CD4-positive, alpha-beta T cell treated with Interleukin-1 beta for 1 hour (primary cell): Measurements from ENCODE around the gene FNDC11.

ENCODE experiments used
- DNase-seq, 2 donors: peaks; one replicate each; pipeline ENCODE4 v3.0.0-alpha.2; 2020 to 2022

FNDC11 gene

GRCh38 chr20:63582382-63583063, 28.6 kb downstream of the FNDC11 start:
- no peak for DNase-seq

DNA sequence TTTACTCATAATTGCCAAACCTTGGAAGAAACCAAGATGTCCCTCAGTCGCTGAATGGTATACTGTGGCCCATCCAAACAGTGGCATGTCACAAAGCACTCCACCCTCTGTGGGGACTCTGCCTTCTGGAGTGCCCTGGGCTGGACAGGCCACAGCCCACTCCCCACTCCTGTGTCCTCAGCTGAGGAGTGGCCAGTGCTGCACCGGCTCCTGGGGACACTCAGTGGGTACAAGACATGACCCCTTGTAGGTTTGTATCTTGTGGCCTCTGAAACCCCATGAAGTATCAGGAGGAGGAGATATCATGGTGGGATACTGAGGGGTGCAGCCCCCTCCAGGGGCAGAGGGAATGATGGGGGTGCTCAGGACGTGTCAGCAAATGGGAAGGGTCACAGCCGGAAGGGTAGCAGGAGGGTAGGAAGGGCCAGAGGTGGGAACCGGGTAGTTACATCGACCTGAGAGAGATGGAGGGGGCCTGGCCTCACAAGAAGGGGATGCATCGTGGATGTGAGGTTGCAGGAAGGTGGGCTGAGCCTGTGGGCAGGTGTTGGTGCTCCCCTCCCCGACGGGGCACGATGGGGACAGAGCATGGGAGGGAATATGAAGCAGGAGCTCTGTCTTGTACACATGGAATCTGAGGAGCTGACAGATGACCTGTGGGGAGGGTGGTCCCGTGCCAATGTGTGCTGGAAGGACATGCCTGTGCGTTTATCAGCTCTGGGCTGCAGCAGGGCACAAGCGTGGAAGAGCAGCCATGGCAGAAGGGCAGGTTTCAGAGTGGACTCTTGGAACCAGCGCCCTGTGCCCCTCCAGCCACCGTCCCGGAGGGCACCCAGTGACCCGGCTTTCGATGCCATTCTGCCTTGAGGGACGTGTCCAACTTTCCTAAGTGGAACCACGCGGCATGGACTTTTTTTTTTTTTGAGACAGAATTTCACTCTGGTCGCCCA, 31.9 kb downstream of the FNDC11 start:
- DNase-seq: no peak

DNA sequence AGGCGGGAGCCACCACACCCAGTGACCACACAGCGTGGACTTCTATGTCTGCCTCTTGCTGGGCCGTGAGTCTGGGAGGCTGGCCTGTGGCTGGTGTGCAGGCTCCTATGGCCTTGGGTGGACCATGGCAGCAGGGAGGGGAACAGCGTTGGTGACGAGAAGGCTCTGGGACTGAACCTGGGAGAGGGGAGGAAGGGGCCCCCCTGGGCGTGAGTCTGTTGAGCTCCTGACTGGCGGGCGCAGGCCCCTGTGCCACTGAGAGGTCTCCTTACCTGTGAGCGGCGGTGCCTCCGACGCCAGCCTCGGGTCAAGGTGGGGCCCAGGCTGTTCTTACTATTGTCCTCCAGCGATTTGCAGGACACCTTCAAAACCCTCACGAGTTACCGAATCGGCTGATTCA, 32.8 kb downstream of the FNDC11 start:
- DNase-seq: no peak

GRCh38 chr20:63587256-63587655, 33.3 kb downstream of the FNDC11 start:
- no peak for DNase-seq

DNA sequence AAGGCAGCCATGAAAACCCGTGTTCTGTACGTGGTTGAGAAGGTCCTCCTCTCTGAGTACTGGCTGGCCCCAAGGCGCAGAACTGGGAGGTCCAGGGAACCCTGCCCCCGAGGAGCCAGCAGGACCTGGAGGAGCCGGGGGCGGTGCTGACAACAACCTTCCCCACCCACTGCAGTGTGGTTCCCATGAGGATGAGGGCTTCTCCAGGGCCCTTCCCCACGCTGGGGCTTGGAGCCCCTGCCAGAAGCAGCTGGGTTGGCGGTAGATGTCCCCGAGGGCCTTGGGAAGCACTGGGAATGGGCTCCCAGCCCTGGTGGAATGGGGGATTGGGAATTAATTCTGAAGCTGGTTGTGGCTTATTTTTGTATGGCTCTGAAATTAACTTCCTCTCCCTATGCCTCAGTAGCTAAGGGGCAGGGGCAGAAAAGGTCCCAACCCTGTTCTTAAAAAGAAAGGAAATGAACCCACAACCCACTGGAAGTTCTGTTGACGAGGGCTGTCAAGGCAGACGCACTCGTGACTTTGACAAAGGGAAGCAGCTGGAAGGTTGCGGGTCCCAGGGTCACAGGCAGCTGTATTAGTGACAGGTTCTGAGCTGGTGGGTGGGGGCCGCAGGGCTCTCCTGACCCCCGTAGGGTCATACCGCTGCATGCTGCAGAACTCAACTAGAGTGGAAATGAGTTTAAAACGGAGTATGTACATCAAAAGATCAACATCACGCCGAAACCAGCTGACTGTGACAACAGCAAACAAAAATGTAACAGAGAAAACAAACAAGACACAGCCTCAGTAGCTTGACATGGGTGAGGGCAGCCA, 34.0 kb downstream of the FNDC11 start:
- DNase-seq: peak in 1 of 2 donors; percentile 13

DNA sequence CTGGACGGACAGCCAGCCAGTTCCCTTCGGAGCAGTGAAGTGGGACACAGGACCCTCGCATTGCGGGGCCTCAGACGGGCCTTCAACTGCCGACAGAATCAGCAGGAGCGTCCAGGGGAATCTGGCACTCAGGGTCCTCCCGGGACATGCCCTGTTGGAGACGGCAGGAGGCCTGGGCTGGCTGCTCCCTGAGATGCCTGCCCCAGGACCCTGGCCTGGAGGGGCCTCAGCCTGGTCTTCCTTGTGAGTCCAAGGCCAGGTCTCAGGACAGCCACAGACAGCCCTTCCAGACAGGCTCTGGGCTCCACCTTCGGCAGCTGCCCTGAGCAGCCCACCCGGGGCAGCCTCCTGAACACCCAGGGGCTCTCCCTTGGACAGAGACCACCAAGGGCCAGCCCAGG, 34.7 kb downstream of the FNDC11 start:
- no peak for DNase-seq

GRCh38 chr20:63589261-63590217, 35.6 kb downstream of the FNDC11 start:
- DNase-seq: no peak

- no peak for DNase-seq
Observed at GRCh38 chr20:63590218-63591146, 36.5 kb downstream of the FNDC11 start.

DNA sequence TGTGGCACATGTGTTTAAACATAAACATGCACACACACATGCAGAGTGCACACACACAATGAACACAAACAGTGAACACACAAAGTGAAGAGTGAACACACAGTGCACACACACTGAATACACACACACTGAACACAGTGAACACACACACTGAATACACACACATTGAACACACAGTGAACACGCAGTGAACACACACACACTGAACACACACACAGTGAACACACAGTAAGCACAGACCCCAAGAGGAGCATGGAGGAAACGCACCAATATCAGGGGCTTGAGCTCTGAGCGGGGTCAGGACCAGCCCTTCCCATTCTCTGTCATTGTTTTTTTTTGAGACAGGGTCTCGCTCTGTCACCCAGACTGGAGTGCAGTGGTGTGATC, 37.2 kb downstream of the FNDC11 start:
- no peak for DNase-seq

- no peak for DNase-seq
Observed at GRCh38 chr20:63591786-63592355, 37.9 kb downstream of the FNDC11 start.

DNA sequence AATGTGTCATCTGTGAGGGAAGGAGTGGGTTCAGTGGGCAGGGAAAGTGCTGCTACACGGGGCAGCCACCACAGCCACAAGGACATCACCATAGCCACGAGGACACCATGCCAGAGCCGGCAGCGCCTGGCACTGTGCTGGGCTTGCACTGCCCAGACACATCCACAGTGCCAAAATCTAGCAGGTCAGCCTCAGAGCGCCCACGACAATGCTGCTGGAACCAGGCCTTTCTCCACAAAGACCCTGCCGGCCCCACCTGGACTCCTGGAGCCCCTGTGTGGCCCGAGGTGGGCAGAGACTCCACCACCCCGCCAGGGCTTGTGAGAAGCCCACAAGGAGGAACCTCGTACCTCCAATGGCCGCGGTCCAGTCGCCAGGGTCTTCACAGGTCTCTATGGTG, 38.7 kb downstream of the FNDC11 start:
- no peak for DNase-seq

- DNase-seq: no peak
Observed at GRCh38 chr20:63594043-63594561, 40.1 kb downstream of the FNDC11 start.

GRCh38 chr20:63595416-63596127, 41.6 kb downstream of the FNDC11 start:
- DNase-seq: no peak

DNA sequence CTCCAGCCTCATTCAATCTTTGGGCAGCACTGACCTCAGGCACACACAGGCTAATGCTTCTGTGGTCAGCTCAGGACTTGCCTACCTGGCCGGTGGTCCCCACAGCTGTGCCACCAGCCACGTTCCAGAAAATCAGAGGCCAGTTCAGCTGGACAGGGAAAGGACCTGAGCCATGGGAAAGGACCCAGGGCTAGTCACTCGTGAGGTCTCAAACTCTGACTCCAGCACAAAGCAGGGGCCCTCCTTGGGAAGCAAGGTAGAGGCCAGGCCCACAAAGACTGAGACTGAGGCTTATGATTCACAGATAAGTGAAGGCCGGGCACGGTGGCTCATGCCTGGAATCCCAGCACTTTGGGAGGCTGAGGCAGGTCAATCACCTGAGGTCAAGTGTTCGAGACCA, 42.5 kb downstream of the FNDC11 start:
- DNase-seq: no peak

DNA sequence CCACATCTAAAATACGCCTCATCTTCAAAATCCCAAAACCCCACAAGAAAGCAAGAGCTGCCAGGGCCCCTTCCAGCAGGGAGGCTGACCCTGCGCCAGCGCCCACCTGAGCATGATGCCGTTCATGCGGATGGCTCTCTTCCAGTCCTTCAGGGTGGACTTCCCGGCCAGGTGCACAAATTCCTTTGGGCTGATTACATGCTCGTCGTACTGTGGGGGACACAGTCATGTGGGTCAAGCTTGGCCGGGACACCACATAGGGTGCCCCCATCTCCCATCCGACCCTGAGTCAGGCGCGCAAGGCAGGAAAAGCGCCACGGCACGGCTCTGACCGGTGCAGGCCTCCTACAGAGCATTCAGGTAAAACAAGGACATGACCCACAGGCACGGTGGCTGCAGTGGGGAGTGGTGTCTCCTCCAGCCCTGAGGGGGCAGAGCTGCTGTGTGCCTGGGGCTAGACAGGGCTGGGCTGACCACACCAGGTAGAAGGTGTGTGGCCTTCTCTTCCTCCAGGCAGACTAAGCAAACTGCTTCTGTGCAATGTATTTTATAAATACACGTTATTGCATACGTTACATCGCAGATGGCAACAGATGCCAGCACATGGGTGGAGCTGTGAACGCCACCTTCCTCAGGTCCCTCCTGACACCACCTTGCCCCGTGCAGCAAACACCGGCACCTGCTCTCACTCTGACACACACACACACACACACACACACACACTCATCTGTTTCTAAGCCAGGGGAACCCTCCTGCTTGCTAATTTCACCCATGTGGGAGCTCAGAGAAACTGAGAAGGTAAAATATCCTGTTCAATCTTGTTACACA, 43.9 kb downstream of the FNDC11 start:
- DNase-seq: no peak

GRCh38 chr20:63598479-63599395, 44.8 kb downstream of the FNDC11 start:
- DNase-seq: no peak

DNA sequence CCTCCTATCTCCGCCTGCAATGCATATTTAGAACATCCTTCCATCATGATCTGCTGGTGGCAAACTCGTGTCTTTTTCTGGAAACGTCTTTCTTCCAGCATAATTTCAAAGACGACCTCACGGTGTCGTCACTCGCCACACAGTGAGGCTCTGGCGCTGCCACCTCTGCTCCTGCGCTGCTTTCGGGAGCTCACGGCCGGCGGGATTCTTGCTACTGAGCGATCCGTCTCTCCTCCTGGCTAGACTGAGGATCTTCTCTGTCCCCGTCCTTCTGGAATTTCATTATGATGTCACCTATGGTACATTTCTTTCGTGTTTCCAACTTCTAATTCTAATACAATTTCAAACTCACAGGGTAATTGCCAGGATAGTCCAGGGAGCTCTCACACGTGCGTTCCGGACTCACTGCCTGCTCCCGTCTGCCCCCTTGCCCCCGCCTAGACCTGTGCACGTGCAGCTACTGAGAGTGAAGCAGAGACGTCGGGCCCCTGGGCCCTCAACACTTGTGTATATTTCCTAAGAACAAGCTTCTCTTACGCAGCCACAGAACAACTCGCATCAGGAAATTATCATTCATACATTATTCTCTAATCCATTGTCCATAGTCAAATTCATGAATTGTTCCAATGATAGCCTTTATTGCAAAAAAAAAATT, 45.6 kb downstream of the FNDC11 start:
- DNase-seq: no peak
